Natural killer cell (primary cell): ENCODE data around the gene GPR157. TPM values are rescaled to one million over a fixed set of nuclear protein-coding genes. Genes with fewer than 3 reads are reported as not detected.

Experiments
- ATAC-seq, 3 donors: fragments of 150-1000 bp in 2 of 3; fragments of 200-7000 bp in 1 of 3; cut with Tn5 transposase; 1 replicate in 1 of 3; 2 replicates in 2 of 3; pipeline ENCODE4 v1.10.0; 2021; ENCODE audit warnings: mild to moderate bottlenecking in 2 of 3, moderate library complexity in 2 of 3
- DNase-seq, 2 donors: peaks; one replicate each; pipeline versions ENCODE4 v3.0.0 to v3.0.0-alpha.2; 2013 to 2021; ENCODE audit warnings: mixed read lengths in 1 of 2
- H3K27ac ChIP-seq: one replicate; pipeline ENCODE4 v1.5.1; 2013; ENCODE audit warnings: mild to moderate bottlenecking, low read length
- H3K27me3 ChIP-seq: one replicate; pipeline ENCODE4 v1.6.1; 2013; ENCODE audit warnings: low read length; ENCODE audit not compliant: control insufficient read depth, insufficient read depth
- H3K36me3 ChIP-seq: one replicate; pipeline ENCODE4 v1.6.1; 2013; ENCODE audit warnings: low read length; ENCODE audit not compliant: control insufficient read depth, insufficient read depth
- H3K4me1 ChIP-seq: one replicate; pipeline ENCODE4 v1.6.1; 2013; ENCODE audit warnings: low read length; ENCODE audit not compliant: control insufficient read depth, insufficient read depth
- H3K4me3 ChIP-seq: one replicate; pipeline ENCODE4 v1.5.1; 2013; ENCODE audit warnings: low read length
- H3K9me3 ChIP-seq: one replicate; pipeline ENCODE4 v1.6.1; 2013; ENCODE audit warnings: low read length; ENCODE audit not compliant: control insufficient read depth, insufficient read depth
- H3K27ac Mint-ChIP-seq, 2 donors: one replicate each; pipeline ENCODE4 v1.8.0; 2022; ENCODE audit warnings: mild to moderate bottlenecking in 2 of 2, mixed read lengths in 2 of 2, moderate library complexity in 1 of 2
- H3K27me3 Mint-ChIP-seq, 2 donors: one replicate each; pipeline ENCODE4 v1.8.0; 2022; ENCODE audit warnings: low read depth in 2 of 2, mixed read lengths in 2 of 2
- H3K36me3 Mint-ChIP-seq: one replicate; pipeline ENCODE4 v1.8.0; 2022; ENCODE audit warnings: mixed read lengths
- H3K4me1 Mint-ChIP-seq, 2 donors: one replicate each; pipeline ENCODE4 v1.8.0; 2022; ENCODE audit warnings: mixed read lengths in 2 of 2
- H3K4me3 Mint-ChIP-seq: one replicate; pipeline ENCODE4 v1.8.0; 2022; ENCODE audit warnings: mild to moderate bottlenecking, moderate library complexity, mixed read lengths
- H3K9me3 Mint-ChIP-seq, 2 donors: one replicate each; pipeline ENCODE4 v1.8.0; 2022; ENCODE audit warnings: mixed read lengths in 2 of 2
- WGBS: methylation state at CpG from one replicate; pipeline ENCODE4 v1.1.7; 2013; ENCODE audit warnings: missing lambda C conversion rate; ENCODE audit not compliant: insufficient coverage; 5-methylcytosine and 5-hydroxymethylcytosine counted together
- intact Hi-C: fragments of 100-400 bp; cut with micrococcal nuclease; formaldehyde crosslinking; loops from one replicate; pipeline ENCODE4 v1.14.2; 2022
- total RNA-seq, 4 donors: library from RNA; stranded (reverse); fragments of 120-200 nt in 1 of 4; gene quantifications; one replicate each; pipeline versions ENCODE4 v1.2.3 to v1.2.4, GENCODE V29; 2013 to 2022
- TF ChIP-seq, protein P1 (sequence below): fragments of 200-600 bp; IDR thresholded peaks from one replicate; pipeline ENCODE4 v1.8.0; 2022; ENCODE audit warnings: antibody characterized with exemption

Gene GPR157
- total RNA-seq, 3 donors from 2014 or later (not counting 1 experiment from before 2014, with no cell fraction given) = 1.00 to 1.2 (median 1.1) TPM

GRCh38 chr1:9153152-9153551, 24.2 kb upstream of the GPR157 start:
- H3K4me1 ChIP-seq = no peaks in the 10 kb centered on the region
- Mint-ChIP-seq H3K9me3 (no peaks in the 10 kb centered on the region), H3K4me1 (no peaks in the 10 kb centered on the region), H3K4me3 (no peak overlapping the region), H3K27ac (no peak overlapping the region), H3K27me3 (peaks cover 0 to 4% of the 10 kb centered on the region in 2 donors), H3K36me3 (no peaks in the 10 kb centered on the region)
- intact Hi-C loops = no loop called here
- no peaks in the 10 kb centered on the region for H3K36me3 ChIP-seq
- H3K4me3 ChIP-seq = no peak overlapping the region
- ATAC-seq = no peak
- no peaks in the 10 kb centered on the region for H3K27me3 ChIP-seq
- no peaks in the 10 kb centered on the region for H3K9me3 ChIP-seq
- no peak overlapping the region for H3K27ac ChIP-seq
- 82% methylated on average over 1 of the region's 4 CpGs for WGBS
- no peak for DNase-seq
- TF ChIP-seq, protein P1, sequence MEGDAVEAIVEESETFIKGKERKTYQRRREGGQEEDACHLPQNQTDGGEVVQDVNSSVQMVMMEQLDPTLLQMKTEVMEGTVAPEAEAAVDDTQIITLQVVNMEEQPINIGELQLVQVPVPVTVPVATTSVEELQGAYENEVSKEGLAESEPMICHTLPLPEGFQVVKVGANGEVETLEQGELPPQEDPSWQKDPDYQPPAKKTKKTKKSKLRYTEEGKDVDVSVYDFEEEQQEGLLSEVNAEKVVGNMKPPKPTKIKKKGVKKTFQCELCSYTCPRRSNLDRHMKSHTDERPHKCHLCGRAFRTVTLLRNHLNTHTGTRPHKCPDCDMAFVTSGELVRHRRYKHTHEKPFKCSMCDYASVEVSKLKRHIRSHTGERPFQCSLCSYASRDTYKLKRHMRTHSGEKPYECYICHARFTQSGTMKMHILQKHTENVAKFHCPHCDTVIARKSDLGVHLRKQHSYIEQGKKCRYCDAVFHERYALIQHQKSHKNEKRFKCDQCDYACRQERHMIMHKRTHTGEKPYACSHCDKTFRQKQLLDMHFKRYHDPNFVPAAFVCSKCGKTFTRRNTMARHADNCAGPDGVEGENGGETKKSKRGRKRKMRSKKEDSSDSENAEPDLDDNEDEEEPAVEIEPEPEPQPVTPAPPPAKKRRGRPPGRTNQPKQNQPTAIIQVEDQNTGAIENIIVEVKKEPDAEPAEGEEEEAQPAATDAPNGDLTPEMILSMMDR = no peak

DNA sequence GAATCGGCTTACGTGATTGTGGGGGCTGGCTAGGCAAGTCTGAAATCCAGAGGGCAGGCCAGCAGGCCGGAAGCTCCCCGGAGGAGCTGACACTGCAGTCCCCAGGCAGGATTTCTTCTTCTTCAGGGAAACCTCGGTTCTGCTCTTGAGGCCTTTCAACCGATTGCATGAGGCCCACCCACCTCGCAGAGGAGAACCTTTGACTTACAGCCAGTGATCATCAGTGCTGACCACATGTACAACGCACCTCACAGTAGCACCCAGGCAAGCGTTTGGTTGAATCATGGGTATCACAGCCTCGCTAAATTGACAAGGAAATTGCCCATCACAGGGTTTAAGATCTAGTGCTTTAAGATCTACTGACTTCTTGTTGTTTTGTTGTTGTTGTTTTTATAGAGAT, 23.6 kb upstream of the GPR157 start:
- Histone ChIP-seq H3K4me3 (no peak overlapping the region), H3K9me3 (no peaks in the 10 kb centered on the region), H3K27me3 (no peaks in the 10 kb centered on the region), H3K36me3 (no peaks in the 10 kb centered on the region), H3K4me1 (no peaks in the 10 kb centered on the region), H3K27ac (no peak overlapping the region)
- Mint-ChIP-seq H3K4me3 (no peak overlapping the region), H3K4me1 (no peaks in the 10 kb centered on the region), H3K27me3 (peaks cover 0 to 4% of the 10 kb centered on the region in 2 donors), H3K9me3 (no peaks in the 10 kb centered on the region), H3K36me3 (no peaks in the 10 kb centered on the region), H3K27ac (no peak overlapping the region)
- ATAC-seq = no peak
- intact Hi-C loops = no loop called here
- 92% methylated on average over 10 of the region's 10 CpGs for WGBS
- TF ChIP-seq, protein P1 = no peak
- no peak for DNase-seq

- 90% methylated on average over 16 of the region's 16 CpGs for WGBS
Measured at GRCh38 chr1:9151328-9151860, 22.5 kb upstream of the GPR157 start.

More at GRCh38 chr1:9151328-9151860, 22.5 kb upstream of the GPR157 start:
- Histone ChIP-seq H3K27ac (no peak overlapping the region), H3K27me3 (no peaks in the 10 kb centered on the region), H3K36me3 (no peaks in the 10 kb centered on the region), H3K4me1 (no peaks in the 10 kb centered on the region), H3K9me3 (no peaks in the 10 kb centered on the region), H3K4me3 (no peak overlapping the region)
- H3K27me3 Mint-ChIP-seq = peaks cover 0 to 4% of the 10 kb centered on the region in 2 donors
- H3K36me3 Mint-ChIP-seq = no peaks in the 10 kb centered on the region
- intact Hi-C loops = no loop called here
- H3K4me1 Mint-ChIP-seq = no peaks in the 10 kb centered on the region
- DNase-seq = no peak
- no peaks in the 10 kb centered on the region for H3K9me3 Mint-ChIP-seq
- TF ChIP-seq, protein P1 = no peak
- no peak overlapping the region for H3K27ac Mint-ChIP-seq
- no peak overlapping the region for H3K4me3 Mint-ChIP-seq
- no peak for ATAC-seq
